ENCODE data around the gene CALD1. TPM values are rescaled to one million over a fixed set of nuclear protein-coding genes. Genes with fewer than 3 reads are reported as not detected.

CALD1 gene
- total and polyA plus RNA-seq, 4 donors = 48.0 to 226 (median 95.2) TPM

DNA sequence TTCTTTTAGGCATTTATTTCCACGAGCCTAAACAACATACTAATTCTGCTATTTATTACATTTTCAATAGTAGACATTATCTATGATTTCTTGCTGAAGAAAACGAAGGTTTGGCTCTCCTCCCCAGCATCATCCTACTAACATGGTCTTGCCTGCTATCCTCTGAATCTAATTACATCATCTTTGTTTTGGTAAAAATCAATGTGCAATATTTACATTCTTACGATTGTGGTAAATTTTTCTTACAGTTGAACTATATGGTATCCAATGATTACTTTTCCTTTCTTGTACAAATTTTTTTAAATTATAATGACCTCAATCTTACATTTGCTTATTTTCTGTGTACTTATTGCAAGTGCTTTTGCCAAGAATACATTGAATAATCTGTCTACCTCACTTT, 7.0 kb upstream of the CALD1 start:
- H3K4me3 ChIP-seq (ENCODE audit: low read depth in 1 of 3, low read length in 3 of 3) = no peak overlapping the region
- DNase-seq (ENCODE audit: low spot score) = no peak
- H3K4me1 ChIP-seq (ENCODE audit: control insufficient read depth in 4 of 4, insufficient read depth in 4 of 4, low read length in 3 of 4) = no peaks in the 10 kb centered on the region
- no peak overlapping the region for H3K27ac ChIP-seq (ENCODE audit: low read depth in 1 of 2, low read length in 2 of 2)
- 68% methylated on average over 3 of the region's 3 CpGs for WGBS
- TF ChIP-seq RXRA (IDR thresholded peaks at IDR 0.05) (no peak), FOXA2 (IDR thresholded peaks at IDR 0.05) (no peak), NR2F2 (IDR thresholded peaks at IDR 0.05) (no peak), YY1 (IDR thresholded peaks at IDR 0.05) (no peak), SP1 (IDR thresholded peaks at IDR 0.05) (no peak), FOXA1 (IDR thresholded peaks at IDR 0.05) (no peak), JUND (IDR thresholded peaks at IDR 0.05) (no peak), RAD21 (IDR thresholded peaks at IDR 0.05) (no peak), HNF4A (conservative IDR thresholded peaks at IDR 0.05) (no peak), EGR1 (IDR thresholded peaks at IDR 0.05; ENCODE audit: low read depth in 2 of 2) (no peak), GABPA (IDR thresholded peaks at IDR 0.05 in 1 of 2, conservative IDR thresholded peaks at IDR 0.05 in 1 of 2) (no peak), HNF4G (IDR thresholded peaks at IDR 0.05) (no peak), TAF1 (conservative IDR thresholded peaks at IDR 0.05) (no peak)
- TF ChIP-seq, protein P1, sequence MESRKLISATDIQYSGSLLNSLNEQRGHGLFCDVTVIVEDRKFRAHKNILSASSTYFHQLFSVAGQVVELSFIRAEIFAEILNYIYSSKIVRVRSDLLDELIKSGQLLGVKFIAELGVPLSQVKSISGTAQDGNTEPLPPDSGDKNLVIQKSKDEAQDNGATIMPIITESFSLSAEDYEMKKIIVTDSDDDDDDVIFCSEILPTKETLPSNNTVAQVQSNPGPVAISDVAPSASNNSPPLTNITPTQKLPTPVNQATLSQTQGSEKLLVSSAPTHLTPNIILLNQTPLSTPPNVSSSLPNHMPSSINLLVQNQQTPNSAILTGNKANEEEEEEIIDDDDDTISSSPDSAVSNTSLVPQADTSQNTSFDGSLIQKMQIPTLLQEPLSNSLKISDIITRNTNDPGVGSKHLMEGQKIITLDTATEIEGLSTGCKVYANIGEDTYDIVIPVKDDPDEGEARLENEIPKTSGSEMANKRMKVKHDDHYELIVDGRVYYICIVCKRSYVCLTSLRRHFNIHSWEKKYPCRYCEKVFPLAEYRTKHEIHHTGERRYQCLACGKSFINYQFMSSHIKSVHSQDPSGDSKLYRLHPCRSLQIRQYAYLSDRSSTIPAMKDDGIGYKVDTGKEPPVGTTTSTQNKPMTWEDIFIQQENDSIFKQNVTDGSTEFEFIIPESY (IDR thresholded peaks at IDR 0.05) = no peak
- TF ChIP-seq, protein P2, sequence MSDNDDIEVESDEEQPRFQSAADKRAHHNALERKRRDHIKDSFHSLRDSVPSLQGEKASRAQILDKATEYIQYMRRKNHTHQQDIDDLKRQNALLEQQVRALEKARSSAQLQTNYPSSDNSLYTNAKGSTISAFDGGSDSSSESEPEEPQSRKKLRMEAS (IDR thresholded peaks at IDR 0.05) = no peak
- TF ChIP-seq, protein P3, sequence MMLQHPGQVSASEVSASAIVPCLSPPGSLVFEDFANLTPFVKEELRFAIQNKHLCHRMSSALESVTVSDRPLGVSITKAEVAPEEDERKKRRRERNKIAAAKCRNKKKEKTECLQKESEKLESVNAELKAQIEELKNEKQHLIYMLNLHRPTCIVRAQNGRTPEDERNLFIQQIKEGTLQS (IDR thresholded peaks at IDR 0.05) = no peak
- TF ChIP-seq, protein P4, sequence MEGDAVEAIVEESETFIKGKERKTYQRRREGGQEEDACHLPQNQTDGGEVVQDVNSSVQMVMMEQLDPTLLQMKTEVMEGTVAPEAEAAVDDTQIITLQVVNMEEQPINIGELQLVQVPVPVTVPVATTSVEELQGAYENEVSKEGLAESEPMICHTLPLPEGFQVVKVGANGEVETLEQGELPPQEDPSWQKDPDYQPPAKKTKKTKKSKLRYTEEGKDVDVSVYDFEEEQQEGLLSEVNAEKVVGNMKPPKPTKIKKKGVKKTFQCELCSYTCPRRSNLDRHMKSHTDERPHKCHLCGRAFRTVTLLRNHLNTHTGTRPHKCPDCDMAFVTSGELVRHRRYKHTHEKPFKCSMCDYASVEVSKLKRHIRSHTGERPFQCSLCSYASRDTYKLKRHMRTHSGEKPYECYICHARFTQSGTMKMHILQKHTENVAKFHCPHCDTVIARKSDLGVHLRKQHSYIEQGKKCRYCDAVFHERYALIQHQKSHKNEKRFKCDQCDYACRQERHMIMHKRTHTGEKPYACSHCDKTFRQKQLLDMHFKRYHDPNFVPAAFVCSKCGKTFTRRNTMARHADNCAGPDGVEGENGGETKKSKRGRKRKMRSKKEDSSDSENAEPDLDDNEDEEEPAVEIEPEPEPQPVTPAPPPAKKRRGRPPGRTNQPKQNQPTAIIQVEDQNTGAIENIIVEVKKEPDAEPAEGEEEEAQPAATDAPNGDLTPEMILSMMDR (IDR thresholded peaks at IDR 0.05; ENCODE audit: low read depth, low read length, missing input control) = no peak
- TF ChIP-seq, protein P5, sequence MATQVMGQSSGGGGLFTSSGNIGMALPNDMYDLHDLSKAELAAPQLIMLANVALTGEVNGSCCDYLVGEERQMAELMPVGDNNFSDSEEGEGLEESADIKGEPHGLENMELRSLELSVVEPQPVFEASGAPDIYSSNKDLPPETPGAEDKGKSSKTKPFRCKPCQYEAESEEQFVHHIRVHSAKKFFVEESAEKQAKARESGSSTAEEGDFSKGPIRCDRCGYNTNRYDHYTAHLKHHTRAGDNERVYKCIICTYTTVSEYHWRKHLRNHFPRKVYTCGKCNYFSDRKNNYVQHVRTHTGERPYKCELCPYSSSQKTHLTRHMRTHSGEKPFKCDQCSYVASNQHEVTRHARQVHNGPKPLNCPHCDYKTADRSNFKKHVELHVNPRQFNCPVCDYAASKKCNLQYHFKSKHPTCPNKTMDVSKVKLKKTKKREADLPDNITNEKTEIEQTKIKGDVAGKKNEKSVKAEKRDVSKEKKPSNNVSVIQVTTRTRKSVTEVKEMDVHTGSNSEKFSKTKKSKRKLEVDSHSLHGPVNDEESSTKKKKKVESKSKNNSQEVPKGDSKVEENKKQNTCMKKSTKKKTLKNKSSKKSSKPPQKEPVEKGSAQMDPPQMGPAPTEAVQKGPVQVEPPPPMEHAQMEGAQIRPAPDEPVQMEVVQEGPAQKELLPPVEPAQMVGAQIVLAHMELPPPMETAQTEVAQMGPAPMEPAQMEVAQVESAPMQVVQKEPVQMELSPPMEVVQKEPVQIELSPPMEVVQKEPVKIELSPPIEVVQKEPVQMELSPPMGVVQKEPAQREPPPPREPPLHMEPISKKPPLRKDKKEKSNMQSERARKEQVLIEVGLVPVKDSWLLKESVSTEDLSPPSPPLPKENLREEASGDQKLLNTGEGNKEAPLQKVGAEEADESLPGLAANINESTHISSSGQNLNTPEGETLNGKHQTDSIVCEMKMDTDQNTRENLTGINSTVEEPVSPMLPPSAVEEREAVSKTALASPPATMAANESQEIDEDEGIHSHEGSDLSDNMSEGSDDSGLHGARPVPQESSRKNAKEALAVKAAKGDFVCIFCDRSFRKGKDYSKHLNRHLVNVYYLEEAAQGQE (IDR thresholded peaks at IDR 0.05) = no peak
- no peaks in the 10 kb centered on the region for H3K36me3 ChIP-seq (ENCODE audit: control insufficient read depth in 4 of 4, insufficient read depth in 3 of 4, low read depth in 1 of 4, low read length in 3 of 4)
- H3K9ac ChIP-seq (ENCODE audit: low read depth in 1 of 2, low read length in 2 of 2) = no peak overlapping the region
- H3K9me3 ChIP-seq (ENCODE audit: control insufficient read depth in 4 of 4, low read length in 3 of 4) = no peaks in the 10 kb centered on the region
- H3K27me3 ChIP-seq (ENCODE audit: control insufficient read depth in 4 of 4, insufficient read depth in 4 of 4, low read length in 3 of 4) = no peaks in the 10 kb centered on the region
